Parathyroid adenoma (tissue), 2 donors: ENCODE measurements around the gene FLT3LG.
A peak's percentile ranks its signal among the peaks of the same experiment; 100 is the strongest.

Source experiments
- H2AFZ ChIP-seq: fragments of 300-600 bp; sonication (generic); one replicate; pipeline ENCODE4 v1.7.0; 2017; ENCODE audit warnings: antibody characterized with exemption, mild to moderate bottlenecking
- H3K27ac ChIP-seq: fragments of 300-600 bp; sonication (generic); one replicate; pipeline ENCODE4 v1.7.0; 2017
- H3K27me3 ChIP-seq: fragments of 300-600 bp; sonication (generic); one replicate; pipeline ENCODE4 v1.7.0; 2017; ENCODE audit warnings: low read length; ENCODE audit not compliant: control insufficient read depth, insufficient read depth
- H3K36me3 ChIP-seq: fragments of 300-600 bp; sonication (generic); one replicate; pipeline ENCODE4 v1.7.0; 2017; ENCODE audit warnings: low read length; ENCODE audit not compliant: control insufficient read depth, insufficient read depth
- H3K4me1 ChIP-seq: fragments of 300-600 bp; sonication (generic); one replicate; pipeline ENCODE4 v1.7.0; 2017; ENCODE audit warnings: control low read depth
- H3K4me2 ChIP-seq: fragments of 300-600 bp; sonication (generic); one replicate; pipeline ENCODE4 v1.7.0; 2017; ENCODE audit warnings: low read length
- H3K4me3 ChIP-seq: fragments of 300-600 bp; sonication (generic); one replicate; pipeline ENCODE4 v1.7.0; 2017; ENCODE audit warnings: low read depth, low read length
- H3K79me2 ChIP-seq: fragments of 300-600 bp; sonication (generic); one replicate; pipeline ENCODE4 v1.7.0; 2017; ENCODE audit warnings: control low read depth
- H3K9ac ChIP-seq: fragments of 300-600 bp; sonication (generic); one replicate; pipeline ENCODE4 v1.7.0; 2017; ENCODE audit warnings: mild to moderate bottlenecking
- H3K9me3 ChIP-seq: fragments of 300-600 bp; sonication (generic); one replicate; pipeline ENCODE4 v1.7.0; 2017; ENCODE audit warnings: low read length; ENCODE audit not compliant: control insufficient read depth
- TF ChIP-seq, protein P1 (sequence below): fragments of 300-600 bp; sonication (generic); IDR thresholded peaks from one replicate; pipeline ENCODE4 v1.7.0; 2017; ENCODE audit warnings: antibody characterized with exemption, mild to moderate bottlenecking
- donor health status: primary hyperparathyroidism.

Gene FLT3LG

DNA sequence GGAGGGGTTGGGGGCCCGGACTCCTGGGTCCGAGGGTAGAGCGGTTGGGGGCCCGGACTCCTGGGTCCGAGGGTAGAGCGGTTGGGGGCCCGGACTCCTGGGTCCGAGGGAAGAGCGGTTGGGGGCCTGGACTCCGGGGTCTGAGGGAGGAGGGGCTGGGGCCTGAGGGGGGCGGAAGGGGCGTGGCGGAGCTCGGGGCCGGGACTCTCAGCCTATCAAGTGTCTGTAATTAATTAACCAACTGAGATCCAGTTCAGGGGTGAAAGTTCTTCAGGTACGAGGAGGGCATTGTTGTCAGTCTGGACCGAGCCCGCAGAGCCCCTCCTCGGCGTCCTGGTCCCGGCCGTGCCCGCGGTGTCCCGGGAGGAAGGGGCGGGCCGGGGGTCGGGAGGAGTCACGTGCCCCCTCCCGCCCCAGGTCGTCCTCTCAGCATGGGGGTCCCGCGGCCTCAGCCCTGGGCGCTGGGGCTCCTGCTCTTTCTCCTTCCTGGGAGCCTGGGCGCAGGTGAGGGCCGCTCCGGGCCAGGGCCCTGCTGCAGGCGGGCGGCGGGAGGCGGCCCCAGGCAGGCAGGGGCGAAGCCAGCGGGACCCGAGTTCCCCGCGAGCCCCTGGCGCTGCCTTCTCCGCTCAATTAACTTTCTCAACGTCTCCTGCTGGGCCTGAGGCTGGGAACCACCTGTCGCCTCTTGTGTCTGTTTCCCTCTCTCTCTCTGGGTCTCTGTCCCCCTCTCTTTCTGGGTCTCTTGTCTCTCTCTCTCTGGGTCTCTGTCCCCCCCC, 39.1 kb downstream of the FLT3LG start:
- peak overlapping the region; percentile 53 for H3K27ac ChIP-seq
- peak overlapping the region; percentile 4 for H3K9ac ChIP-seq
- no peaks in the 10 kb centered on the region for H3K36me3 ChIP-seq
- no peaks in the 10 kb centered on the region for H3K79me2 ChIP-seq
- TF ChIP-seq, protein P1, sequence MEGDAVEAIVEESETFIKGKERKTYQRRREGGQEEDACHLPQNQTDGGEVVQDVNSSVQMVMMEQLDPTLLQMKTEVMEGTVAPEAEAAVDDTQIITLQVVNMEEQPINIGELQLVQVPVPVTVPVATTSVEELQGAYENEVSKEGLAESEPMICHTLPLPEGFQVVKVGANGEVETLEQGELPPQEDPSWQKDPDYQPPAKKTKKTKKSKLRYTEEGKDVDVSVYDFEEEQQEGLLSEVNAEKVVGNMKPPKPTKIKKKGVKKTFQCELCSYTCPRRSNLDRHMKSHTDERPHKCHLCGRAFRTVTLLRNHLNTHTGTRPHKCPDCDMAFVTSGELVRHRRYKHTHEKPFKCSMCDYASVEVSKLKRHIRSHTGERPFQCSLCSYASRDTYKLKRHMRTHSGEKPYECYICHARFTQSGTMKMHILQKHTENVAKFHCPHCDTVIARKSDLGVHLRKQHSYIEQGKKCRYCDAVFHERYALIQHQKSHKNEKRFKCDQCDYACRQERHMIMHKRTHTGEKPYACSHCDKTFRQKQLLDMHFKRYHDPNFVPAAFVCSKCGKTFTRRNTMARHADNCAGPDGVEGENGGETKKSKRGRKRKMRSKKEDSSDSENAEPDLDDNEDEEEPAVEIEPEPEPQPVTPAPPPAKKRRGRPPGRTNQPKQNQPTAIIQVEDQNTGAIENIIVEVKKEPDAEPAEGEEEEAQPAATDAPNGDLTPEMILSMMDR: no peak
- peak overlapping the region; percentile 84 for H3K4me2 ChIP-seq
- H3K27me3 ChIP-seq: no peaks in the 10 kb centered on the region
- H3K4me3 ChIP-seq: peak overlapping the region; percentile 71
- no peaks in the 10 kb centered on the region for H3K9me3 ChIP-seq
- peaks cover 4% of the 10 kb centered on the region for H3K4me1 ChIP-seq
- H2AFZ ChIP-seq: peak overlapping the region; percentile 87

- no peaks in the 10 kb centered on the region for H3K9me3 ChIP-seq
- TF ChIP-seq, protein P1: no peak
- peak overlapping the region; percentile 71 for H3K4me3 ChIP-seq
- H3K36me3 ChIP-seq: no peaks in the 10 kb centered on the region
- peak overlapping the region; percentile 84 for H3K4me2 ChIP-seq
- H2AFZ ChIP-seq: peak overlapping the region; percentile 87
- no peaks in the 10 kb centered on the region for H3K79me2 ChIP-seq
- no peaks in the 10 kb centered on the region for H3K27me3 ChIP-seq
- H3K4me1 ChIP-seq: peaks cover 4% of the 10 kb centered on the region
- H3K27ac ChIP-seq: no peak overlapping the region
- no peak overlapping the region for H3K9ac ChIP-seq
These were observed 39.7 kb downstream of the FLT3LG start for GRCh38 chr19:49513746-49514118.

DNA sequence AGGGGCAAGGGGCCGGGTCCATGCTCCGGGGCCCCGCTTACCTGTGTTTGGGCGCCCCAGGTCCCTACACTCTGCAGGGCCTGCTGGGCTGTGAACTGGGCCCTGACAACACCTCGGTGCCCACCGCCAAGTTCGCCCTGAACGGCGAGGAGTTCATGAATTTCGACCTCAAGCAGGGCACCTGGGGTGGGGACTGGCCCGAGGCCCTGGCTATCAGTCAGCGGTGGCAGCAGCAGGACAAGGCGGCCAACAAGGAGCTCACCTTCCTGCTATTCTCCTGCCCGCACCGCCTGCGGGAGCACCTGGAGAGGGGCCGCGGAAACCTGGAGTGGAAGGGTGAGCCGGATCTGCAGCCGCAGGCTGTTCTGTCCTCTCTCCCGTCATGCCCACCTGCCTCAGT, 40.1 kb downstream of the FLT3LG start:
- Histone ChIP-seq H3K9me3 (no peaks in the 10 kb centered on the region), H3K4me3 (peak overlapping the region; percentile 71), H3K27ac (no peak overlapping the region), H2AFZ (peak overlapping the region; percentile 87), H3K9ac (no peak overlapping the region), H3K4me1 (peaks cover 4% of the 10 kb centered on the region), H3K4me2 (peak overlapping the region; percentile 84), H3K36me3 (no peaks in the 10 kb centered on the region), H3K27me3 (no peaks in the 10 kb centered on the region), H3K79me2 (no peaks in the 10 kb centered on the region)
- TF ChIP-seq, protein P1: no peak

GRCh38 chr19:49515767-49516166, 41.8 kb downstream of the FLT3LG start:
- no peaks in the 10 kb centered on the region for H3K9me3 ChIP-seq
- no peak overlapping the region for H3K4me3 ChIP-seq
- no peaks in the 10 kb centered on the region for H3K27me3 ChIP-seq
- no peak overlapping the region for H3K9ac ChIP-seq
- no peak overlapping the region for H3K4me2 ChIP-seq
- H3K36me3 ChIP-seq: no peaks in the 10 kb centered on the region
- no peaks in the 10 kb centered on the region for H3K79me2 ChIP-seq
- peaks cover 4% of the 10 kb centered on the region for H3K4me1 ChIP-seq
- no peak overlapping the region for H3K27ac ChIP-seq
- no peak overlapping the region for H2AFZ ChIP-seq
- TF ChIP-seq, protein P1: no peak

- no peaks in the 10 kb centered on the region for H3K79me2 ChIP-seq
- H3K36me3 ChIP-seq: no peaks in the 10 kb centered on the region
- no peak overlapping the region for H3K4me2 ChIP-seq
- H3K4me3 ChIP-seq: no peak overlapping the region
- H2AFZ ChIP-seq: no peak overlapping the region
- peaks cover 4% of the 10 kb centered on the region for H3K4me1 ChIP-seq
- TF ChIP-seq, protein P1: no peak
- no peaks in the 10 kb centered on the region for H3K27me3 ChIP-seq
- H3K9me3 ChIP-seq: no peaks in the 10 kb centered on the region
- no peak overlapping the region for H3K9ac ChIP-seq
- no peak overlapping the region for H3K27ac ChIP-seq
These were observed 44.0 kb downstream of the FLT3LG start for GRCh38 chr19:49518033-49518432.
